SU-DHL-6 (cell line): ENCODE results near the gene LDAH.

Experiments used
- CTCF ChIP-seq: fragments of 200-600 bp; sonication (generic); IDR thresholded peaks from one replicate; pipeline ENCODE4 v1.5.1; 2017; ENCODE audit warnings: antibody characterized with exemption, mild to moderate bottlenecking, low read length, moderate library complexity; ENCODE audit not compliant: insufficient read depth, poor library complexity, severe bottlenecking
- EZH2phosphoT487 ChIP-seq: fragments of 200-600 bp; sonication (generic), shearing (Covaris generic); conservative IDR thresholded peaks from 2 replicates; pipeline ENCODE4 v1.6.1; 2018; ENCODE audit warnings: mild to moderate bottlenecking, antibody characterized with exemption, low read length, moderate library complexity, mixed read lengths

GRCh38 chr2:20852139-20852538, 29.2 kb upstream of the LDAH start:
- TF ChIP-seq CTCF (no peak), EZH2phosphoT487 (no peak)
